Endothelial cell of umbilical vein (primary cell): ENCODE measurements around the gene PLLP. TPM values are rescaled to one million over a fixed set of nuclear protein-coding genes. Genes with fewer than 3 reads are reported as not detected.

Experiments
- BruUV-seq: library from RNA; stranded (reverse); fragments of 400-500 nt; replicated peaks from 2 replicates; lab custom pipeline; 2021; lab: Mats Ljungman, UMichigan
- CTCF ChIA-PET: fragments of 300-600, 350-600 bp; sonication (Branson Sonifier 250); formaldehyde crosslinking; loops from one replicate; lab custom pipeline; 2021; ENCODE audit warnings: antibody characterized with exemption, inconsistent platforms; lab: Charles Lee
- POLR2A ChIA-PET: fragments of 300-600, 350-600 bp; sonication (Branson Sonifier 250); formaldehyde crosslinking; loops from one replicate; lab custom pipeline; 2021; ENCODE audit warnings: antibody characterized with exemption, inconsistent platforms; lab: Charles Lee
- DNase-seq: peaks from one replicate; pipeline ENCODE4 v3.0.0-alpha.2; 2011; ENCODE audit warnings: low read depth, low spot score
- FAIRE-seq: peaks from 2 replicates; lab custom pipeline; 2011; peaks lifted over from hg19 to GRCh38; lab: Jason Lieb, UNC
- H2AFZ ChIP-seq: 2 replicates; pipeline ENCODE4 v1.6.0; 2012; ENCODE audit warnings: low read depth, low read length, control low read depth, inconsistent platforms
- H3K27ac ChIP-seq: 2 replicates; pipeline ENCODE4 v1.5.1; 2011; ENCODE audit warnings: low read depth, mild to moderate bottlenecking, control low read depth, low read length, moderate library complexity; ENCODE audit not compliant: insufficient read depth
- H3K27me3 ChIP-seq, 2 experiments: 2 replicates each; pipeline versions ENCODE4 v1.6.0 to v1.6.1; 2011; ENCODE audit warnings: low read length in 2 of 2, mixed read lengths in 1 of 2; ENCODE audit not compliant: control insufficient read depth in 2 of 2, insufficient read depth in 2 of 2
- H3K36me3 ChIP-seq, 2 experiments: 2 replicates in 1 of 2; 3 replicates in 1 of 2; pipeline ENCODE4 v1.5.1; 2011; ENCODE audit warnings: low read length in 2 of 2, mild to moderate bottlenecking in 1 of 2, moderate library complexity in 1 of 2; ENCODE audit not compliant: control insufficient read depth in 2 of 2, insufficient read depth in 2 of 2; ENCODE audit errors: extremely low read depth in 1 of 2
- H3K4me1 ChIP-seq: 3 replicates; pipeline ENCODE4 v1.5.1; 2011; ENCODE audit warnings: mild to moderate bottlenecking, low read length; ENCODE audit not compliant: control insufficient read depth, insufficient read depth; ENCODE audit errors: extremely low read depth
- H3K4me2 ChIP-seq: 2 replicates; pipeline ENCODE4 v1.6.1; 2011; ENCODE audit warnings: low read length, control low read depth, mixed read lengths; ENCODE audit not compliant: insufficient read depth
- H3K4me3 ChIP-seq, 3 experiments: fragments of 200-600 bp in 1 of 3; sonication (generic), shearing (Covaris generic) in 1 of 3; replicated peaks in 1 of 3; 2 replicates each; pipeline ENCODE4 v1.5.1; 2011 to 2016; ENCODE audit warnings: control low read depth in 3 of 3, low read length in 3 of 3, mild to moderate bottlenecking in 2 of 3, inconsistent platforms in 1 of 3, low read depth in 1 of 3, moderate library complexity in 1 of 3; ENCODE audit not compliant: insufficient read depth in 1 of 3
- H3K79me2 ChIP-seq: 2 replicates; pipeline ENCODE4 v1.6.0; 2012; ENCODE audit warnings: low read length, inconsistent platforms; ENCODE audit not compliant: control insufficient read depth, insufficient read depth
- H3K9ac ChIP-seq: replicated peaks from 2 replicates; pipeline ENCODE3; 2011; ENCODE audit warnings: low read length, control low read depth; ENCODE audit not compliant: insufficient read depth; ENCODE audit errors: extremely low read depth
- H3K9me1 ChIP-seq: replicated peaks from 3 replicates; pipeline ENCODE4 v1.6.0; 2011; ENCODE audit warnings: mild to moderate bottlenecking, low read length; ENCODE audit not compliant: control insufficient read depth, insufficient read depth; ENCODE audit errors: extremely low read depth
- H3K9me3 ChIP-seq: replicated peaks from 2 replicates; pipeline ENCODE4 v1.5.1; 2012; ENCODE audit warnings: low read length, inconsistent platforms; ENCODE audit not compliant: control insufficient read depth, insufficient read depth
- H4K20me1 ChIP-seq: replicated peaks from 2 replicates; pipeline ENCODE3; 2011; ENCODE audit warnings: mild to moderate bottlenecking, low read length; ENCODE audit not compliant: control insufficient read depth, insufficient read depth; ENCODE audit errors: extremely low read depth
- EZH2 ChIP-seq: IDR thresholded peaks from 2 replicates; pipeline ENCODE4 v1.6.1; 2012; ENCODE audit warnings: borderline replicate concordance, low read depth, mild to moderate bottlenecking, moderate library complexity, low read length, inconsistent platforms; ENCODE audit not compliant: severe bottlenecking
- FOS ChIP-seq: IDR thresholded peaks from 2 replicates; pipeline ENCODE4 v1.6.1; 2011; ENCODE audit warnings: mild to moderate bottlenecking, low read length, moderate library complexity, borderline replicate concordance; ENCODE audit not compliant: insufficient read depth
- GATA2 ChIP-seq: IDR thresholded peaks from 2 replicates; pipeline ENCODE4 v1.7.0; 2011; ENCODE audit warnings: low read depth, mild to moderate bottlenecking, moderate library complexity, mixed read lengths, low read length; ENCODE audit not compliant: insufficient read length, insufficient read depth
- JUN ChIP-seq: IDR thresholded peaks from 2 replicates; pipeline ENCODE4 v1.6.1; 2011; ENCODE audit warnings: borderline replicate concordance, low read depth; ENCODE audit not compliant: insufficient read length, insufficient read depth
- MYC ChIP-seq: IDR thresholded peaks from one replicate; pipeline ENCODE4 v1.6.1; 2011; ENCODE audit warnings: mild to moderate bottlenecking, low read depth, low read length
- POLR2A ChIP-seq: IDR thresholded peaks from 2 replicates; pipeline ENCODE4 v1.6.1; 2012; ENCODE audit warnings: low read depth, mild to moderate bottlenecking, control low read depth, low read length
- POLR2AphosphoS5 ChIP-seq: IDR thresholded peaks from 2 replicates; pipeline ENCODE4 v1.6.1; 2012; ENCODE audit warnings: low read depth, mild to moderate bottlenecking, control low read depth, low read length, moderate library complexity; ENCODE audit not compliant: insufficient read depth
- dilution Hi-C: fragments of 300-500 bp; cut with MboI; formaldehyde crosslinking; loops from one replicate; pipeline ENCODE4 v1.15.0; 2019; ENCODE audit warnings: low sequenced_read_pairs; ENCODE audit not compliant: extremely low pct_ligation_motif_present
- intact Hi-C: fragments of 100-400 bp; cut with micrococcal nuclease; formaldehyde crosslinking; loops from one replicate; pipeline ENCODE4 v1.10.0; 2022
- polyA plus RNA-seq, 4 experiments: library from polyadenylated mRNA; depleted of rRNA in 3 of 4; stranded (reverse) in 3 of 4; unstranded in 1 of 4; fragments of >200 nt; gene quantifications; 2 replicates each; pipeline versions ENCODE4 v1.2.1 to v1.2.3, GENCODE V29; 2011 to 2012; ENCODE audit warnings: missing spikeins in 1 of 4
- total RNA-seq: library from RNA; stranded (reverse); gene quantifications from 2 replicates; pipeline ENCODE4 v1.2.3, GENCODE V29; 2021
- TF ChIP-seq, protein P1 (sequence below): IDR thresholded peaks from 2 replicates; pipeline ENCODE4 v1.6.1; 2011; ENCODE audit not compliant: insufficient read depth, insufficient read length
- TF ChIP-seq, protein P2 (sequence below), 2 donors: IDR thresholded peaks; 1 replicate in 1 of 2; 2 replicates in 1 of 2; pipeline ENCODE4 v1.5.1; 2011; ENCODE audit warnings: low read length in 2 of 2, mild to moderate bottlenecking in 2 of 2, moderate library complexity in 2 of 2, control low read depth in 1 of 2, inconsistent platforms in 1 of 2, low read depth in 1 of 2; ENCODE audit not compliant: insufficient read depth in 1 of 2; ENCODE audit errors: extremely low read depth in 1 of 2

The PLLP gene
- total and polyA plus RNA-seq, 2 donors (not counting 3 experiments of a cell fraction or from before 2014, with no cell fraction given) = 4.4 to 14.4 TPM

DNA sequence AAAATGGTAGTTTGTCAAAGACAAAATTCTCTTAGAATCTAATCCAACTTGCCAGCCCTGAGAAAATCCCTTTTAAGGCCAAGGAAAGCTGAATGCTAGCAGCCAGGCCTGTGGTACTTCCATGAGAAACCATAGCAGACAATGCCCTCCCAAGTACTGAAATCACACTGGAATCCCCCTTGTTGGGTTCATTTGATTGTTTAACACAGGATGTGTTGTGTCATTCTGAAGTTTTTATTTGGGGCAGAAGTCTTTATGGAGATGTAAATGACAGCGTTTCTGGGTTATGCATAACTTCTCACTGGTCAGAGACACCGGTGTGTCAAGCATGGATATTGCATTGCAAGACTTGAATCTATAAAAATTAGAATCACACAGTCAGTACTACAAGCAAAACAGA, 45.4 kb downstream of the PLLP start:
- BruUV-seq = TSS peak; percentile 42
- no peaks in the 10 kb centered on the region for H3K79me2 ChIP-seq
- no peaks in the 10 kb centered on the region for H3K9me3 ChIP-seq
- H3K9me1 ChIP-seq = no peaks in the 10 kb centered on the region
- H3K4me2 ChIP-seq = no peak overlapping the region
- H3K36me3 ChIP-seq = peaks cover 7 to 22% of the 10 kb centered on the region in 2 experiments
- no peak overlapping the region for H3K9ac ChIP-seq
- H3K27ac ChIP-seq = peak overlapping the region; percentile 16
- peak; percentile 12 for FAIRE-seq
- CTCF ChIA-PET = no interaction called here
- H2AFZ ChIP-seq = no peak overlapping the region
- no peaks in the 10 kb centered on the region for H4K20me1 ChIP-seq
- no peak overlapping the region for H3K4me3 ChIP-seq
- TF ChIP-seq EZH2 = no peak
- TF ChIP-seq FOS = no peak
- H3K27me3 ChIP-seq = no peaks in the 10 kb centered on the region
- dilution Hi-C loops (no loop called here), intact Hi-C loops (no loop called here)
- peak; percentile 36 for DNase-seq
- no peaks in the 10 kb centered on the region for H3K4me1 ChIP-seq
- POLR2A ChIA-PET = no interaction called here

DNA sequence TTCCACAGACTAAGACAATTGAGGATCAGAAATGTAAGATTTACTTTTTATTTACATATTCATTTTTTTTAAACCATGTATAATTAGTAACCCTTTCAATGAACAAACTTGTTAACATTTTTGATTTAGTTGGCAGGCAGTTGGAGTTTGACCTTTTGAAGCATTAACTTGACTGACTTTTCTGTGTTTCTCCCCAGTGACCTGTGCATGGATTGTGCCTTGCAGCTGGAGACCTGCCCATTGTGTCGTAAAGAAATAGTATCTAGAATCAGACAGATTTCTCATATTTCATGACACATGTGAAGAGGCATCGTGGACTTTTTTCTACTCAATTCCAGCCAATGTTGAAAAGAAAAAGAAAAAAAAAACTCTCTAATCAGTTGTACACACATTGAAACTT, 45.8 kb downstream of the PLLP start:
- FAIRE-seq (no peak), DNase-seq (no peak)
- POLR2A ChIA-PET = no interaction called here
- H3K9ac ChIP-seq = no peak overlapping the region
- dilution Hi-C loops (no loop called here), intact Hi-C loops (no loop called here)
- no peak overlapping the region for H3K4me3 ChIP-seq
- peak overlapping the region; percentile 16 for H3K27ac ChIP-seq
- H3K4me1 ChIP-seq = no peaks in the 10 kb centered on the region
- H3K4me2 ChIP-seq = no peak overlapping the region
- no peak overlapping the region for H2AFZ ChIP-seq
- no peaks in the 10 kb centered on the region for H3K9me3 ChIP-seq
- BruUV-seq = no TSS peak
- H4K20me1 ChIP-seq = no peaks in the 10 kb centered on the region
- H3K79me2 ChIP-seq = no peaks in the 10 kb centered on the region
- CTCF ChIA-PET = no interaction called here
- no peaks in the 10 kb centered on the region for H3K9me1 ChIP-seq
- TF ChIP-seq JUN (no peak), POLR2A (no peak), GATA2 (no peak), MYC (no peak), EZH2 (no peak), FOS (no peak), POLR2AphosphoS5 (no peak)
- TF ChIP-seq, protein P1, sequence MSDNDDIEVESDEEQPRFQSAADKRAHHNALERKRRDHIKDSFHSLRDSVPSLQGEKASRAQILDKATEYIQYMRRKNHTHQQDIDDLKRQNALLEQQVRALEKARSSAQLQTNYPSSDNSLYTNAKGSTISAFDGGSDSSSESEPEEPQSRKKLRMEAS = no peak
- TF ChIP-seq, protein P2, sequence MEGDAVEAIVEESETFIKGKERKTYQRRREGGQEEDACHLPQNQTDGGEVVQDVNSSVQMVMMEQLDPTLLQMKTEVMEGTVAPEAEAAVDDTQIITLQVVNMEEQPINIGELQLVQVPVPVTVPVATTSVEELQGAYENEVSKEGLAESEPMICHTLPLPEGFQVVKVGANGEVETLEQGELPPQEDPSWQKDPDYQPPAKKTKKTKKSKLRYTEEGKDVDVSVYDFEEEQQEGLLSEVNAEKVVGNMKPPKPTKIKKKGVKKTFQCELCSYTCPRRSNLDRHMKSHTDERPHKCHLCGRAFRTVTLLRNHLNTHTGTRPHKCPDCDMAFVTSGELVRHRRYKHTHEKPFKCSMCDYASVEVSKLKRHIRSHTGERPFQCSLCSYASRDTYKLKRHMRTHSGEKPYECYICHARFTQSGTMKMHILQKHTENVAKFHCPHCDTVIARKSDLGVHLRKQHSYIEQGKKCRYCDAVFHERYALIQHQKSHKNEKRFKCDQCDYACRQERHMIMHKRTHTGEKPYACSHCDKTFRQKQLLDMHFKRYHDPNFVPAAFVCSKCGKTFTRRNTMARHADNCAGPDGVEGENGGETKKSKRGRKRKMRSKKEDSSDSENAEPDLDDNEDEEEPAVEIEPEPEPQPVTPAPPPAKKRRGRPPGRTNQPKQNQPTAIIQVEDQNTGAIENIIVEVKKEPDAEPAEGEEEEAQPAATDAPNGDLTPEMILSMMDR (IDR thresholded peaks at IDR 0.05; ENCODE audit: extremely low read depth in 1 of 2, insufficient read depth in 1 of 2, low read depth in 1 of 2, low read length in 2 of 2) = no peak
- H3K27me3 ChIP-seq = no peaks in the 10 kb centered on the region
- peaks cover 7 to 24% of the 10 kb centered on the region in 2 experiments for H3K36me3 ChIP-seq
